Upper lobe of left lung (tissue), 6 donors: ENCODE results near the gene SLC2A4RG. TPM values are rescaled to one million over a fixed set of nuclear protein-coding genes. Genes with fewer than 3 reads are reported as not detected.
A peak's percentile ranks its signal among the peaks of the same experiment; 100 is the strongest.

Experiments used
- ATAC-seq, 2 donors: fragments of 200-7000 bp; cut with Tn5 transposase; one replicate each; pipeline ENCODE4 v1.9.1; 2022; ENCODE audit warnings: mild to moderate bottlenecking in 2 of 2, moderate library complexity in 2 of 2; ENCODE audit not compliant: low FRiP score in 2 of 2
- DNase-seq, 2 donors: peaks; one replicate each; pipeline ENCODE4 v3.0.0-alpha.2; 2019 to 2020
- H3K27ac ChIP-seq, 4 donors: fragments of 200-600 bp; sonication (generic); one replicate each; pipeline ENCODE4 v1.5.1; 2016 to 2019
- H3K27me3 ChIP-seq, 4 donors: fragments of 200-600 bp; sonication (generic); one replicate each; pipeline ENCODE4 v1.5.1; 2017 to 2019
- H3K36me3 ChIP-seq, 4 donors: fragments of 200-600 bp; sonication (generic); one replicate each; pipeline ENCODE4 v1.5.1; 2016 to 2019
- H3K4me1 ChIP-seq, 4 donors: fragments of 200-600 bp; sonication (generic); one replicate each; pipeline ENCODE4 v1.5.1; 2018 to 2019
- H3K4me3 ChIP-seq, 4 donors: fragments of 200-600 bp; sonication (generic); one replicate each; pipeline ENCODE4 v1.5.1; 2017 to 2019; ENCODE audit warnings: mild to moderate bottlenecking in 2 of 4, moderate library complexity in 1 of 4
- H3K9me3 ChIP-seq, 4 donors: fragments of 200-600 bp; sonication (generic); one replicate each; pipeline ENCODE4 v1.5.1; 2018 to 2019
- CTCF ChIP-seq, 6 experiments: fragments of 450-650 bp in 4 of 6; fragments of 200-600 bp in 2 of 6; sonication (generic) in 2 of 6; IDR thresholded peaks; one replicate each; pipeline ENCODE4 v1.5.1; 2016 to 2019; ENCODE audit warnings: antibody characterized with exemption in 6 of 6
- EP300 ChIP-seq, 4 donors: sonication (generic); formaldehyde crosslinking; IDR thresholded peaks; one replicate each; pipeline ENCODE4 v1.5.1; 2017; ENCODE audit warnings: antibody characterized with exemption in 4 of 4, control low read depth in 2 of 4
- POLR2A ChIP-seq, 4 donors: fragments of 450-650 bp; IDR thresholded peaks; one replicate each; pipeline ENCODE4 v1.5.1; 2016 to 2017; ENCODE audit warnings: antibody characterized with exemption in 4 of 4, mild to moderate bottlenecking in 2 of 4
- POLR2AphosphoS5 ChIP-seq, 2 donors: sonication (generic); formaldehyde crosslinking; IDR thresholded peaks; one replicate each; pipeline ENCODE4 v1.5.1; 2017; ENCODE audit warnings: antibody characterized with exemption in 2 of 2
- WGBS, 2 donors: methylation state at CpG; one replicate each; pipeline ENCODE4 v1.1.5; 2017 to 2018; 5-methylcytosine and 5-hydroxymethylcytosine counted together
- total RNA-seq, 6 donors: library from RNA; depleted of rRNA in 4 of 6; stranded (reverse); fragments of >200 nt in 4 of 6; gene quantifications; one replicate each; pipeline versions ENCODE4 v1.1.0 to v1.2.1, GENCODE V29; 2016 to 2021
- donor health status: DM: no; HTN: no; CAD: no; lungs with moderate emphysema.
- donor health status: DM: no; HTN: yes; CAD: no; lungs with severe emphysema.

The SLC2A4RG gene
- total RNA-seq, 6 donors from 2014 or later = 28.8 to 106 (median 71.9) TPM

- no peak overlapping the region for H3K4me3 ChIP-seq
- peaks cover 0 to 35% (median 13%) of the 10 kb centered on the region in 4 donors for H3K36me3 ChIP-seq
- H3K9me3 ChIP-seq = no peaks in the 10 kb centered on the region
- ATAC-seq = no peak
- peaks cover 4 to 8% (median 7%) of the 10 kb centered on the region in 4 donors for H3K4me1 ChIP-seq
- no peak overlapping the region for H3K27ac ChIP-seq
- WGBS, 2 donors = 89% methylated on average over 4 to 7 of the region's 7 CpGs
- no peak for DNase-seq
- no peak for TF ChIP-seq EP300 (IDR thresholded peaks at IDR 0.05)
- no peak for TF ChIP-seq POLR2AphosphoS5 (IDR thresholded peaks at IDR 0.05)
- no peak for TF ChIP-seq CTCF (IDR thresholded peaks at IDR 0.05)
- TF ChIP-seq POLR2A (IDR thresholded peaks at IDR 0.05) = no peak
- no peaks in the 10 kb centered on the region for H3K27me3 ChIP-seq
Measured at GRCh38 chr20:63767886-63768285, 28.3 kb downstream of the SLC2A4RG start.

- WGBS, 2 donors = 89 to 90% methylated on average over 14 to 26 of the region's 26 CpGs
- Histone ChIP-seq H3K4me3 (no peak overlapping the region), H3K9me3 (no peaks in the 10 kb centered on the region), H3K36me3 (peaks cover 0 to 35% (median 13%) of the 10 kb centered on the region in 4 donors), H3K27me3 (no peaks in the 10 kb centered on the region), H3K4me1 (peaks cover 6 to 17% (median 14%) of the 10 kb centered on the region in 4 donors), H3K27ac (no peak overlapping the region)
- ATAC-seq (no peak), DNase-seq (no peak)
- TF ChIP-seq CTCF (IDR thresholded peaks at IDR 0.05) = no peak
- TF ChIP-seq EP300 (IDR thresholded peaks at IDR 0.05) = no peak
- no peak for TF ChIP-seq POLR2AphosphoS5 (IDR thresholded peaks at IDR 0.05)
- TF ChIP-seq POLR2A (IDR thresholded peaks at IDR 0.05) = no peak
Measured at GRCh38 chr20:63768591-63769515, 29.3 kb downstream of the SLC2A4RG start.

GRCh38 chr20:63769891-63770474 is 30.4 kb downstream of the SLC2A4RG start:
- 87 to 95% methylated on average over 12 to 31 of the region's 31 CpGs for WGBS, 2 donors
- no peak for TF ChIP-seq CTCF (IDR thresholded peaks at IDR 0.05)
- no peak for TF ChIP-seq POLR2AphosphoS5 (IDR thresholded peaks at IDR 0.05)
- DNase-seq = no peak

GRCh38 chr20:63771046-63771707 is 31.6 kb downstream of the SLC2A4RG start:
- peaks cover 0 to 40% (median 13%) of the 10 kb centered on the region in 4 donors for H3K36me3 ChIP-seq
- H3K4me3 ChIP-seq = no peak overlapping the region
- DNase-seq (peak in 1 of 2 donors; percentile 79), ATAC-seq (no peak)
- H3K9me3 ChIP-seq = no peaks in the 10 kb centered on the region
- WGBS, 2 donors = 94 to 97% methylated on average over 42 of the region's 52 CpGs
- no peak overlapping the region for H3K27ac ChIP-seq
- H3K27me3 ChIP-seq = no peaks in the 10 kb centered on the region
- TF ChIP-seq POLR2AphosphoS5 (IDR thresholded peaks at IDR 0.05) (no peak), POLR2A (IDR thresholded peaks at IDR 0.05) (no peak), CTCF (IDR thresholded peaks at IDR 0.05) (no peak), EP300 (IDR thresholded peaks at IDR 0.05) (no peak)
- H3K4me1 ChIP-seq = peaks cover 11 to 24% (median 16%) of the 10 kb centered on the region in 4 donors

More at GRCh38 chr20:63769891-63770474, 30.4 kb downstream of the SLC2A4RG start:
- Histone ChIP-seq H3K9me3 (no peaks in the 10 kb centered on the region), H3K36me3 (peaks cover 0 to 35% (median 13%) of the 10 kb centered on the region in 4 donors), H3K27ac (no peak overlapping the region), H3K4me1 (peaks cover 11 to 19% (median 16%) of the 10 kb centered on the region in 4 donors), H3K27me3 (no peaks in the 10 kb centered on the region), H3K4me3 (no peak overlapping the region)
- ATAC-seq = no peak
